Measurements from ENCODE around the gene CLK4.

The CLK4 gene

GRCh38 chr5:178632285-178632684 lies 5.4 kb upstream of the CLK4 start:
- no peak for DNase-seq

- no peak for DNase-seq
Measured at GRCh38 chr5:178630951-178631350, 4.1 kb upstream of the CLK4 start.

GRCh38 chr5:178630475-178630930 lies 3.7 kb upstream of the CLK4 start:
- DNase-seq, result no peak

GRCh38 chr5:178627259-178627598 lies 379 bp upstream of the CLK4 start:
- no peak for DNase-seq

- peak in 1 of 2 experiments; percentile 27 for DNase-seq
Measured at GRCh38 chr5:178625679-178626483, 969 bp downstream of the CLK4 start.

- DNase-seq, result no peak
Measured at GRCh38 chr5:178624631-178625546, 2.0 kb downstream of the CLK4 start.

- no peak for DNase-seq
Measured at GRCh38 chr5:178622679-178623247, 4.1 kb downstream of the CLK4 start.

- DNase-seq, result no peak
Measured at GRCh38 chr5:178619390-178619789, 7.5 kb downstream of the CLK4 start.

GRCh38 chr5:178612299-178612698 lies 14.6 kb downstream of the CLK4 start:
- DNase-seq, result no peak

- no peak for DNase-seq
Measured at GRCh38 chr5:178606269-178606668, 20.6 kb downstream of the CLK4 start.

GRCh38 chr5:178605788-178606187 lies 21.1 kb downstream of the CLK4 start:
- DNase-seq, result no peak

GRCh38 chr5:178602752-178603151 lies 24.1 kb downstream of the CLK4 start:
- no peak for DNase-seq

- DNase-seq, result no peak
Measured at GRCh38 chr5:178595750-178596149, 31.1 kb downstream of the CLK4 start.

- DNase-seq, result no peak
Measured at GRCh38 chr5:178595150-178595549, 31.7 kb downstream of the CLK4 start.

GRCh38 chr5:178590924-178591423 lies 35.9 kb downstream of the CLK4 start:
- DNase-seq, result no peak

GRCh38 chr5:178590141-178590923 lies 36.5 kb downstream of the CLK4 start, which contains the start of gene COL23A1:
TSS of gene COL23A1 (minus strand) at chr5:178590393.
- DNase-seq, result peak; percentile 67 to 71

GRCh38 chr5:178589180-178590140 lies 37.4 kb downstream of the CLK4 start:
- peak; percentile 18 to 35 for DNase-seq

- DNase-seq, result no peak
Measured at GRCh38 chr5:178588769-178589168, 38.1 kb downstream of the CLK4 start.

- peak in 1 of 2 experiments; percentile 7 for DNase-seq
Measured at GRCh38 chr5:178587763-178588611, 38.9 kb downstream of the CLK4 start.

- no peak for DNase-seq
Measured at GRCh38 chr5:178586396-178586795, 40.5 kb downstream of the CLK4 start.

Measured in AML-193 (cell line).